ENCODE results near the gene NAGA. TPM values are rescaled to one million over a fixed set of nuclear protein-coding genes. Genes with fewer than 3 reads are reported as not detected.

The NAGA gene
- total RNA-seq, 1 donor from 2014 or later = 29.9 TPM

Other genes starting within 250 kb of the NAGA start
- 209 and 218 TPM in 2 replicates for gene SREBF2, start 237.7 kb downstream of the NAGA start, total RNA-seq
- gene SHISA8, start 155.7 kb downstream of the NAGA start, total RNA-seq = 5.3 and 5.7 TPM in 2 replicates
- gene TNFRSF13C, start 144.0 kb downstream of the NAGA start, total RNA-seq = 3.4 TPM in 2 replicates
- 86.9 and 88.6 TPM in 2 replicates for gene CENPM, start 123.7 kb downstream of the NAGA start, total RNA-seq
- 5.7 and 6.8 TPM in 2 replicates for gene SEPTIN3, start 101.4 kb downstream of the NAGA start, total RNA-seq
- gene WBP2NL, start 72.0 kb downstream of the NAGA start, total RNA-seq = 1.3 and 1.4 TPM in 2 replicates
- gene PHETA2, start 3.4 kb upstream of the NAGA start, total RNA-seq = 5.0 and 6.2 TPM in 2 replicates
- gene SMDT1, start 8.9 kb upstream of the NAGA start, total RNA-seq = 54.4 and 58.7 TPM in 2 replicates
- gene NDUFA6, start 20.0 kb upstream of the NAGA start, total RNA-seq = 77.7 and 87.8 TPM in 2 replicates
- 3.8 and 4.5 TPM in 2 replicates for gene CYP2D6, start 60.0 kb upstream of the NAGA start, total RNA-seq
- 83.0 and 85.4 TPM in 2 replicates for gene TCF20, start 199.8 kb upstream of the NAGA start, total RNA-seq

All from activated CD4-positive, alpha-beta T cell treated with anti-CD3 and anti-CD28 coated beads, Interleukin-2, amount 10 ng/mL, durations not matched to agents 24 days and 14 days (primary cell).